Mononuclear cell (primary cell): ENCODE results near the gene BLTP3B. TPM values are rescaled to one million over a fixed set of nuclear protein-coding genes. Genes with fewer than 3 reads are reported as not detected.

ENCODE experiments used
- total RNA-seq: library from RNA; depleted of rRNA; stranded (reverse); fragments of >200 nt; gene quantifications from one replicate; pipeline ENCODE4 v1.2.3, GENCODE V29; 2012

The BLTP3B gene
- total RNA-seq, 1 donor: 61.1 TPM

Other genes with a start within 250 kb of the BLTP3B start
- gene ANKS1B, start 157.9 kb downstream of the BLTP3B start, total RNA-seq: 0.21 TPM
- 27.2 TPM for gene ACTR6, start 57.9 kb upstream of the BLTP3B start, total RNA-seq
- not detected for gene DEPDC4, start 124.2 kb upstream of the BLTP3B start, total RNA-seq
- gene SCYL2, start 124.3 kb upstream of the BLTP3B start, total RNA-seq: 54.8 TPM
- gene SLC17A8, start 214.2 kb upstream of the BLTP3B start, total RNA-seq: not detected